SK-N-SH treated with all-trans-retinoic acid at 6 μM for 48 hours (cell line): Measurements from ENCODE around the gene LINC00632.

Experiments used
- GLIS3 ChIP-seq: fragments of 250-450 bp; sonication (Bioruptor Pico); IDR thresholded peaks from 2 replicates; pipeline ENCODE4 v1.5.0; 2020; ENCODE audit warnings: mild to moderate bottlenecking, moderate library complexity
- RARB ChIP-seq: fragments of 250-450 bp; sonication (Bioruptor Pico); IDR thresholded peaks from 2 replicates; pipeline ENCODE4 v1.8.0; 2021; ENCODE audit warnings: mild to moderate bottlenecking, moderate library complexity
- TOX ChIP-seq: fragments of 250-450 bp; sonication (Bioruptor Pico); IDR thresholded peaks from 2 replicates; pipeline ENCODE4 v1.8.0; 2021; ENCODE audit warnings: mild to moderate bottlenecking, moderate library complexity, borderline replicate concordance
- TF ChIP-seq, protein P1 (sequence below): fragments of 250-450 bp; sonication (Bioruptor Pico); IDR thresholded peaks from 2 replicates; pipeline ENCODE4 v1.8.0; 2020; ENCODE audit warnings: mild to moderate bottlenecking, moderate library complexity, borderline replicate concordance

DNA sequence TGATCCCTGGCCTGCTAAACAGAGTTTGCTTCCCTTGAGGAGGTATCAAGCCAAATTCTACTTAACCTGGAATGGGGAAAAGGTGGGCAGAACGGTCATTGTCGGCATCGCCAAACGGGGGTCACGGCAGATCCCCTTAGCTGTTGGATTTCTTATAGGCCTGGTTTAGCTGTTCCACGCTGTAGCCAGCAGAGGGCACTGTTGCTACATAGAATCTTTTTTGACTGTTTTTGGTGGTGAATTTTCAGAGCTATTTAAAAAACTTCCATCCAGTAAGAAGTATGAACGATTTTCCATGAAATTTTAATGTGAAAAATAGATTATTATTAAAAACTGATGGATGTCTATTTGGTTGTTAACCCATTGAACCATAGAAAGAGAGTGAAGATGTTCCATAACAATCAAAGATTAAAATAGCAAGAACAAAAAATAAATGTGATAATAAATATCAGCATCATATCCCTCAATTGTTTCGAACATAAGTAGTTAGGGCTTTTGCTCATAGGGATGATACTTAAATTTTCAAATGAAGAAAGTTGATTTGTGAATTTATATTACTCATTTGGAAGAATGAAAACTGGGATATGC, 56.6 kb downstream of the LINC00632 start:
- TF ChIP-seq TOX (CRISPR knock-in tag), result no peak
- TF ChIP-seq, protein P1, sequence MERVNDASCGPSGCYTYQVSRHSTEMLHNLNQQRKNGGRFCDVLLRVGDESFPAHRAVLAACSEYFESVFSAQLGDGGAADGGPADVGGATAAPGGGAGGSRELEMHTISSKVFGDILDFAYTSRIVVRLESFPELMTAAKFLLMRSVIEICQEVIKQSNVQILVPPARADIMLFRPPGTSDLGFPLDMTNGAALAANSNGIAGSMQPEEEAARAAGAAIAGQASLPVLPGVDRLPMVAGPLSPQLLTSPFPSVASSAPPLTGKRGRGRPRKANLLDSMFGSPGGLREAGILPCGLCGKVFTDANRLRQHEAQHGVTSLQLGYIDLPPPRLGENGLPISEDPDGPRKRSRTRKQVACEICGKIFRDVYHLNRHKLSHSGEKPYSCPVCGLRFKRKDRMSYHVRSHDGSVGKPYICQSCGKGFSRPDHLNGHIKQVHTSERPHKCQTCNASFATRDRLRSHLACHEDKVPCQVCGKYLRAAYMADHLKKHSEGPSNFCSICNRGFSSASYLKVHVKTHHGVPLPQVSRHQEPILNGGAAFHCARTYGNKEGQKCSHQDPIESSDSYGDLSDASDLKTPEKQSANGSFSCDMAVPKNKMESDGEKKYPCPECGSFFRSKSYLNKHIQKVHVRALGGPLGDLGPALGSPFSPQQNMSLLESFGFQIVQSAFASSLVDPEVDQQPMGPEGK, result no peak
- TF ChIP-seq RARB, result no peak
- no peak for TF ChIP-seq GLIS3 (CRISPR knock-in tag)
